RWPE2 (cell line): ENCODE results near the gene ZFHX3.

Experiments
- ATAC-seq: fragments of 200-7000 bp; cut with Tn5 transposase; 3 replicates; pipeline ENCODE4 v1.9.1; 2021; ENCODE audit warnings: low read depth
- DNase-seq: peaks from one replicate; pipeline ENCODE4 v3.0.0-alpha.2; 2020; ENCODE audit warnings: low spot score
- H3K27ac ChIP-seq: fragments of 450-650 bp; 2 replicates; pipeline ENCODE4 v1.5.1; 2017; ENCODE audit warnings: mild to moderate bottlenecking; ENCODE audit not compliant: poor library complexity, severe bottlenecking
- H3K27me3 ChIP-seq: fragments of 250-450 bp; sonication (Bioruptor Pico); 2 replicates; pipeline ENCODE4 v1.5.1; 2021; ENCODE audit warnings: mild to moderate bottlenecking, moderate library complexity; ENCODE audit not compliant: insufficient read depth, poor library complexity, severe bottlenecking
- H3K36me3 ChIP-seq: fragments of 250-450 bp; sonication (Bioruptor Pico); 2 replicates; pipeline ENCODE4 v1.5.1; 2020; ENCODE audit warnings: low read depth, mild to moderate bottlenecking, moderate library complexity
- H3K4me1 ChIP-seq: fragments of 250-450 bp; sonication (Bioruptor Pico); 2 replicates; pipeline ENCODE4 v1.5.1; 2021; ENCODE audit warnings: mild to moderate bottlenecking, moderate library complexity; ENCODE audit not compliant: insufficient read depth, poor library complexity, severe bottlenecking
- H3K4me3 ChIP-seq: fragments of 250-450 bp; sonication (Bioruptor Pico); 2 replicates; pipeline ENCODE4 v1.5.1; 2021; ENCODE audit warnings: mild to moderate bottlenecking, moderate library complexity; ENCODE audit not compliant: severe bottlenecking
- H3K9me3 ChIP-seq: fragments of 250-450 bp; sonication (Bioruptor Pico); 2 replicates; pipeline ENCODE4 v1.5.1; 2021; ENCODE audit warnings: mild to moderate bottlenecking, moderate library complexity; ENCODE audit not compliant: severe bottlenecking
- TF ChIP-seq, protein P1 (sequence below): fragments of 450-650 bp; IDR thresholded peaks from one replicate; pipeline ENCODE4 v1.5.1; 2017; ENCODE audit warnings: mild to moderate bottlenecking, moderate library complexity; ENCODE audit not compliant: poor library complexity, severe bottlenecking

ZFHX3 gene

DNA sequence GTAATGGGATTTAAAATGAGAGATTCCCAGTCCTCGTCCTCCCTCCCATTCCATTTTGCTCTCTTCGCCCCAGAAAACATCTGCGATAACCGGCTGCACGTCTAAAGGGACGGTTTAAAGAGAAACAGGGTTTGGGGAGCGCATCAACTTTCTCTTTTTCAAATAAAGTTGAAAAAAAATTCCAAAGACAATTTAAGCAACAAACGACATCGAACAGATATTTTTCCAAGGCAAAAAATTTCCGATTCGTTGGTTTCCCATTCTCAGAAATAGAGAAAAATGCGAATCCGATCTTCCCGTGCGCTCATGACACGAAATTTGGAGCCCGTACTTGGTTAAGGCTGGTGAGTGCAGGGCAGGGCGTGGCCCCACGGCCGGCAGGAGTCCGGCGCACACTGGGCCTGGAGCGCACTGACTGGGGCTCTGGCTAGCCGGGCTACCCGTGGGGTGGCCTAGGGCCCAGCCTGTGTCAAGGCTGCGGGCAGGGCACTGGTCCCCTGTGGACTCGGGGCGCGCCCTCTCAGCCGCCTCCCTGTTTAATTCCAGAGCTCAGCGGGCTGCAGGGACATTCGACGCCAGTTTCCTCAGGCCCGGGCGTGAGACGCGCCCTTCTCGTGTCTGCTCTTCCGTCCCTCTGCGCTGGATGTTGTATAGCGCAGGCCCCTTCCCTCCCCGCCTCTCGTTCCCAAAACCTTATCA lies 17.9 kb upstream of the ZFHX3 start:
- Histone ChIP-seq H3K4me3 (no peak overlapping the region), H3K4me1 (peaks cover 50% of the 10 kb centered on the region), H3K9me3 (no peaks in the 10 kb centered on the region), H3K27me3 (no peaks in the 10 kb centered on the region), H3K36me3 (0 out of 2 replicates have a peak, but pooled peaks cover 2% of the 10 kb centered on the region), H3K27ac (no peak overlapping the region)
- ATAC-seq (no peak), DNase-seq (no peak)
- TF ChIP-seq, protein P1, sequence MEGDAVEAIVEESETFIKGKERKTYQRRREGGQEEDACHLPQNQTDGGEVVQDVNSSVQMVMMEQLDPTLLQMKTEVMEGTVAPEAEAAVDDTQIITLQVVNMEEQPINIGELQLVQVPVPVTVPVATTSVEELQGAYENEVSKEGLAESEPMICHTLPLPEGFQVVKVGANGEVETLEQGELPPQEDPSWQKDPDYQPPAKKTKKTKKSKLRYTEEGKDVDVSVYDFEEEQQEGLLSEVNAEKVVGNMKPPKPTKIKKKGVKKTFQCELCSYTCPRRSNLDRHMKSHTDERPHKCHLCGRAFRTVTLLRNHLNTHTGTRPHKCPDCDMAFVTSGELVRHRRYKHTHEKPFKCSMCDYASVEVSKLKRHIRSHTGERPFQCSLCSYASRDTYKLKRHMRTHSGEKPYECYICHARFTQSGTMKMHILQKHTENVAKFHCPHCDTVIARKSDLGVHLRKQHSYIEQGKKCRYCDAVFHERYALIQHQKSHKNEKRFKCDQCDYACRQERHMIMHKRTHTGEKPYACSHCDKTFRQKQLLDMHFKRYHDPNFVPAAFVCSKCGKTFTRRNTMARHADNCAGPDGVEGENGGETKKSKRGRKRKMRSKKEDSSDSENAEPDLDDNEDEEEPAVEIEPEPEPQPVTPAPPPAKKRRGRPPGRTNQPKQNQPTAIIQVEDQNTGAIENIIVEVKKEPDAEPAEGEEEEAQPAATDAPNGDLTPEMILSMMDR: no peak

DNA sequence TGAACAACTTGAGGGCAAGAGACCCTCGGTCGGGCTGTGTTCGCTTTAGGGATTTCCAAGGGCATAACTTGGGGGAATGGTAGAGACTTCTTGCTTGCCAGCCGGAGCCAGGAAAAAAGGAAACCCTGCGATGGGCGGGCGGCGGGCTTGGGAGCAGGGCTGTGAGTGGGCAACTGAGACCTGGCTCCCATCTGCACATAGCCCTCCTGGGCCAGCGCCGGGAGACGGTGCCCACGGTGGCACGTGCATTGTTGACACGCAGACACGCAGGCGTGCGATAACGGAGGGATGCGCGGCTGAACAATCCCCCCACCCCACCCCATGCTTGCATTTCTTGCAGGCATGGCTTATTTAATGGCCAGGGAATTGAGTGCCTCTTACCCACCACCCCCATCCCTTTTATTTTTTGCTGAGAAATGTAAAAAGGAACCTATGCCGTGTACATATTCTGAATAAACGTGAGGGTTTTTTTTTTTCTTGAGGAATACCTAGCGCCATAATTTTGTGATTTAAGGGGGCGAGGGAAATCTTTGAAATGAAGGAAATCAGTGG lies 17.1 kb upstream of the ZFHX3 start:
- Histone ChIP-seq H3K27me3 (no peaks in the 10 kb centered on the region), H3K36me3 (0 out of 2 replicates have a peak, but pooled peaks cover 2% of the 10 kb centered on the region), H3K4me3 (no peak overlapping the region), H3K4me1 (peaks cover 53% of the 10 kb centered on the region), H3K9me3 (no peaks in the 10 kb centered on the region), H3K27ac (no peak overlapping the region)
- ATAC-seq: no peak
- DNase-seq: no peak
- TF ChIP-seq, protein P1: no peak

DNA sequence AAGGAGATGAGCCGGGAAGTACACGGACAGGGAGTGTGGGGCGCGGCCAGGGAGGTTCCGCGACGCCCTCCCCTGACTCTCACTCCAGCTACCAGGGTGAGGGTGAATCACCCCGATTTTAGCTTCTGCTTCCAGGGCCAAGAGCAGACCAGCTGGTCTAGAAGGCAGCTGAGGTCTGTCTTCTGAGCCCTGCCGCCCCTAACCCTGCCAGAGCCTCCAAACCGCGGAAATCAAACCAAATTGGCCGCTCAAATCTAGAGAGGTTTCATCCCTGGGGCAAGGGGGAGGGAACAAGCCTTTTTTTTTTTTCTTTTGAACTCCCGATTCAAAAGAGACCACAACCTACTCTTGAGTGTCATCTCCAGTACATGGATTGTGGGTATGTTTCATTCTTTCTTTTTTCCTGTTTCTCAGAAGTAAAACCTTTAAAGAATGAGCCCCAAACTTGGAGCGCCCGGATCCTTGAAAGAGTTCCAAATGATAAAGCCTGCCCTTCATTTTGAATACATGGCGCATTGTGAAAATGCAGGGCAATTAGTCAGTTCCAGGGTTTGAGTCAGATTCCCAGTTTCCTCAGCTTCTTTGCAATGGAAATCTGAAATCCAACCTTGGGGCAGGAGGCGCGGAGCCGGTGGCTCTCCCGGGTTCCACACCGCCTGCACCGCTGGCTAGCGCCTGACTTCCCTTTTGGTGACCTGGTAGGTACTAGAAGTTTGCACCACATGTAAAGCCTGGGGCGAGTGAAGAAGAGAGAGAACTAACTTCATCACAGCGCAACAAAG lies 16.5 kb upstream of the ZFHX3 start:
- no peak overlapping the region for H3K4me3 ChIP-seq
- H3K4me1 ChIP-seq: peaks cover 51% of the 10 kb centered on the region
- no peaks in the 10 kb centered on the region for H3K27me3 ChIP-seq
- TF ChIP-seq, protein P1: no peak
- H3K27ac ChIP-seq: peak overlapping the region; percentile 10
- DNase-seq (no peak), ATAC-seq (no peak)
- H3K36me3 ChIP-seq: 0 out of 2 replicates have a peak, but pooled peaks cover 2% of the 10 kb centered on the region
- H3K9me3 ChIP-seq: no peaks in the 10 kb centered on the region

DNA sequence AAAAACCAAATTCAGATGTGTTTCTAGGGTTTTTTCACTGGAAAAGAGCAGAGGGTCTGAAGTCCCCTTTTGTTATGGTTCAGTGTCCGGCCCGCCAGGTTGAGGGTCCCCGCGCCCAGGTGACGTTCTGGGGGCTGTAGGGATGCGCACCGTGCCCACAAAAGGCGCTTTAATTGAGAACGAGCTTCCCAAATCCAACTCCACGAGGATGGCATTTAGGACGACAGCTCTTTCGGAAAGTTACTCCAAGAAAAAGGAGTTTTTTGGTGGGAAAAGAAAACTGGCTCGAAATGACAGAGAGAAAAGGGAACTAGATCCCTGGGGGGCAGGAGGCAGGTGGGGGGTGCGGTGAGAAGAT lies 15.9 kb upstream of the ZFHX3 start:
- no peaks in the 10 kb centered on the region for H3K9me3 ChIP-seq
- H3K27ac ChIP-seq: peak overlapping the region; percentile 10
- DNase-seq: no peak
- TF ChIP-seq, protein P1: no peak
- no peak for ATAC-seq
- no peak overlapping the region for H3K4me3 ChIP-seq
- 0 out of 2 replicates have a peak, but pooled peaks cover 2% of the 10 kb centered on the region for H3K36me3 ChIP-seq
- peaks cover 47% of the 10 kb centered on the region for H3K4me1 ChIP-seq
- no peaks in the 10 kb centered on the region for H3K27me3 ChIP-seq
